ENCODE data around the gene NOL4. TPM values are rescaled to one million over a fixed set of nuclear protein-coding genes. Genes with fewer than 3 reads are reported as not detected.
"Not testable (repeated sequence)": the region's sequence is repeated elsewhere in the genome, so short reads cannot be mapped to it uniquely, and the experiment has no call there.

NOL4 gene, protein sequence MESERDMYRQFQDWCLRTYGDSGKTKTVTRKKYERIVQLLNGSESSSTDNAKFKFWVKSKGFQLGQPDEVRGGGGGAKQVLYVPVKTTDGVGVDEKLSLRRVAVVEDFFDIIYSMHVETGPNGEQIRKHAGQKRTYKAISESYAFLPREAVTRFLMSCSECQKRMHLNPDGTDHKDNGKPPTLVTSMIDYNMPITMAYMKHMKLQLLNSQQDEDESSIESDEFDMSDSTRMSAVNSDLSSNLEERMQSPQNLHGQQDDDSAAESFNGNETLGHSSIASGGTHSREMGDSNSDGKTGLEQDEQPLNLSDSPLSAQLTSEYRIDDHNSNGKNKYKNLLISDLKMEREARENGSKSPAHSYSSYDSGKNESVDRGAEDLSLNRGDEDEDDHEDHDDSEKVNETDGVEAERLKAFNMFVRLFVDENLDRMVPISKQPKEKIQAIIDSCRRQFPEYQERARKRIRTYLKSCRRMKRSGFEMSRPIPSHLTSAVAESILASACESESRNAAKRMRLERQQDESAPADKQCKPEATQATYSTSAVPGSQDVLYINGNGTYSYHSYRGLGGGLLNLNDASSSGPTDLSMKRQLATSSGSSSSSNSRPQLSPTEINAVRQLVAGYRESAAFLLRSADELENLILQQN
- not detected for total RNA-seq

GRCh38 chr18:34224423-34225217 is at the start of gene NOL4:
NOL4 (minus strand) TSS chr18:34224913; CDS start chr18:34223253, 1,660 bp downstream.
- H3K27me3 Mint-ChIP-seq, result peaks cover 37% of the 10 kb centered on the region
- intact Hi-C loops (cut with DNase I, micrococcal nuclease), result no loop called here
- CTCF ChIA-PET, result no interaction called here
- no peak within 1 kb of the TSS for H3K4me3 Mint-ChIP-seq
- no peaks in the 10 kb centered on the region for H3K36me3 Mint-ChIP-seq (ENCODE audit: low read depth)
- peaks cover 2% of the 10 kb centered on the region for H3K4me1 Mint-ChIP-seq
- H3K9me3 Mint-ChIP-seq (ENCODE audit: low read depth), result peaks cover 6% of the 10 kb centered on the region
- POLR2A ChIA-PET, result no interaction called here
- no peak within 1 kb of the TSS for H3K27ac Mint-ChIP-seq
- DNase-seq (peak; percentile 16), ATAC-seq (no peak)

- intact Hi-C loops (cut with DNase I, micrococcal nuclease); H3K4me3 Mint-ChIP-seq; H3K27me3 Mint-ChIP-seq; DNase-seq; ATAC-seq; H3K36me3 Mint-ChIP-seq (ENCODE audit: low read depth); H3K27ac Mint-ChIP-seq; H3K4me1 Mint-ChIP-seq; CTCF ChIA-PET; POLR2A ChIA-PET: not testable (repeated sequence)
- H3K9me3 Mint-ChIP-seq (ENCODE audit: low read depth), result peaks cover 15% of the 10 kb centered on the region
These were observed 41.3 kb upstream of the NOL4 start for GRCh38 chr18:34266029-34266428.

DNA sequence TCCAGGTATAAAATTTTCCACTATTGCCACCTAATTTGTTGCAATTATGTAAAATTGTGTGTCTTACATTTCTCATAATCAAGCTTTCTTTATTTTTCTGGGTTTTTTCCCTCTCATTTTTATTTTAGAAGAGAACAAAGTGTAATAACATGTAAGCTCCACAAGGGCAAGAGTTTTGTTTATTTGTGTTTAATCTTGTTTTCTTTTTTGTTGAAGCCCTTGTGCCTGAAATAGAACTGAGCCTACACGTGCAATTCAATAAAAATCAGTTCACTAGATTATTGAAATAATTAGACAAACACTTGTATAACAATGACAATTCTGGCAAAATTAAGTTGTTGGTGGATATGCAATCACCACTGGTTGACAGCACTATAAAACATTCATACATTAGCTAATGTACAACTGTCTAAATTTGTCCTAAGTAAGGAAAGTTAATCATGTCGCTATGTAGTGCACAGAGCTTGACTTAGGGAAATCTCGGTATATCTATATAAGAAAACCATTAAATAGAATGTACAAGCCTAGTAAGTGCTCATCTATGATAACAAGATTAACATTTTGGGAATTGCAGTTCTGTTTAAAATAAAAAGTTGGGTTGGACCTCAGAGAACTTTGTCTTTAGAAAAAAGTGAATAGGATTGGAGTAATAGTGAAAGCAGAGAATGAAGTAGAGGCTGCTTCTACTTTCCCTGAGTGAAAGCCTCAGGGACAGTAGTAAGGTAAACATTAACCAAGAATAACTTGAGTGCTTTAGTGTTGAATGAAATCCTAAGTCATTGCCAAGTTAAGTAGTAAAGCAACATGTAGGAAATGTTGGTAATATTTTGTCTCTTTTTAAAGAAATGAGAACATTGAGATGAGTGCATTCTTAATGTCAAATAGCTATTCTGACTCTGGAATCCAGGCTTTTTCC is 37.4 kb upstream of the NOL4 start:
- intact Hi-C loops (cut with DNase I, micrococcal nuclease), result no loop called here
- H3K27me3 Mint-ChIP-seq, result no peaks in the 10 kb centered on the region
- no peak overlapping the region for H3K4me3 Mint-ChIP-seq
- no peak for ATAC-seq
- H3K36me3 Mint-ChIP-seq (ENCODE audit: low read depth), result no peaks in the 10 kb centered on the region
- DNase-seq, result no peak
- CTCF ChIA-PET, result no interaction called here
- no peaks in the 10 kb centered on the region for H3K4me1 Mint-ChIP-seq
- peaks cover 14% of the 10 kb centered on the region for H3K9me3 Mint-ChIP-seq (ENCODE audit: low read depth)
- POLR2A ChIA-PET, result no interaction called here
- H3K27ac Mint-ChIP-seq, result no peak overlapping the region

DNA sequence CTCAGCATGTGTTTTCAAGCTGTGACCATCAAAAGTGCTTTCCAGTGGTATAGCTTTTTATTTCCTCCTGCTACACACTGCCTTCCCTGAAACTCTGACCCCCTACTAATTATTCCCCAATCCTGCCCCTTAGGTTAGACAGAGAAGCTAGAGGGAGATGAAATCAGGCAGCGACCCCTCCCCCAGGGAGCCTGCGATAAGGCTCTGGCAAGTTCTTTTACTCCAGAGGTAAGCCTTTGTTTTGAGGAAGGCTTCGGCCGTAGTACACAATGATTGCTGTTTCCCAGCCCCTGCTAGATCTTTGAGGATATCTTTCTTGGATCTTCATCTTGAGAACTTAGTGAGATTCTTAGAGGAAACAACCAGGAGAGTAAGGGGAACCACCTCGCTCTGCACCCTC is 33.5 kb upstream of the NOL4 start:
- no peak overlapping the region for H3K27ac Mint-ChIP-seq
- H3K36me3 Mint-ChIP-seq (ENCODE audit: low read depth), result no peaks in the 10 kb centered on the region
- POLR2A ChIA-PET, result interaction anchor here (0.7 kb wide), 1 partner anchor 21 kb away, joined by 4 read pairs; no protein-coding TSS in a partner anchor
- H3K4me1 Mint-ChIP-seq, result no peaks in the 10 kb centered on the region
- DNase-seq (no peak), ATAC-seq (no peak)
- H3K27me3 Mint-ChIP-seq, result no peaks in the 10 kb centered on the region
- intact Hi-C loops (cut with DNase I, micrococcal nuclease), result no loop called here
- no peak overlapping the region for H3K4me3 Mint-ChIP-seq
- CTCF ChIA-PET, result no interaction called here
- peaks cover 8% of the 10 kb centered on the region for H3K9me3 Mint-ChIP-seq (ENCODE audit: low read depth)

DNA sequence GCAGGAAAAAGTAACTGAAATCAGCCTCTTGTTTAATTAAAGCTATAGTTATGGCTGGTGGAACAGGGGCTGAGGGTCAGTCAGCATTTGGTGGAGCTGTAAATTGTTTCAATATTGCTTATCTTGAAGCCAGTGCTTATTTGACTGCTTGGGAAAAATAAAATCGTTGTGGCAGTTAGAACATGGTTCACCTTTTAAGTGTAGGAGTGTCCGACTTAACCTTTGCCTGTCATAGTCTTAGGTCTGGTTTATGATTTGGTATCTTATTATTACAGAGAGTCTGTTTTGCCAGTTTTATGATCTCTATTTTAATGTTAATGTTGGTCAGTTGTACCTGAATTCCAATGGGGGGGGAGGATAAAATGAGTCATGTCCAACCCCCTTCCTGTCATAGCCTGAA is 27.2 kb upstream of the NOL4 start:
- Mint-ChIP-seq H3K9me3 (ENCODE audit: low read depth) (peaks cover 6% of the 10 kb centered on the region), H3K27ac (no peak overlapping the region), H3K27me3 (no peaks in the 10 kb centered on the region), H3K4me3 (no peak overlapping the region), H3K36me3 (ENCODE audit: low read depth) (no peaks in the 10 kb centered on the region), H3K4me1 (no peaks in the 10 kb centered on the region)
- ChIA-PET CTCF (no interaction called here), POLR2A (no interaction called here)
- DNase-seq, result no peak
- intact Hi-C loops (cut with DNase I, micrococcal nuclease), result no loop called here
- no peak for ATAC-seq

GRCh38 chr18:34248727-34249126 is 24.0 kb upstream of the NOL4 start:
- intact Hi-C loops (cut with DNase I, micrococcal nuclease), result loop anchor here in 1 of 2 experiments (10.0 kb wide), 1 partner anchor 56 kb away; no protein-coding TSS in a partner anchor
- DNase-seq, result no peak
- Mint-ChIP-seq H3K9me3 (ENCODE audit: low read depth) (peaks cover 4% of the 10 kb centered on the region), H3K27ac (no peak overlapping the region), H3K4me1 (no peaks in the 10 kb centered on the region), H3K36me3 (ENCODE audit: low read depth) (no peaks in the 10 kb centered on the region), H3K27me3 (no peaks in the 10 kb centered on the region), H3K4me3 (no peak overlapping the region)
- ChIA-PET POLR2A (no interaction called here), CTCF (no interaction called here)
- ATAC-seq, result no peak

GRCh38 chr18:34242739-34243138 is 18.0 kb upstream of the NOL4 start:
- H3K9me3 Mint-ChIP-seq (ENCODE audit: low read depth), result peaks cover 7% of the 10 kb centered on the region
- intact Hi-C loops (cut with DNase I, micrococcal nuclease), result loop anchor here in 1 of 2 experiments (10.0 kb wide), 1 partner anchor 62 kb away; no protein-coding TSS in a partner anchor
- no peaks in the 10 kb centered on the region for H3K36me3 Mint-ChIP-seq (ENCODE audit: low read depth)
- no peaks in the 10 kb centered on the region for H3K4me1 Mint-ChIP-seq
- DNase-seq (no peak), ATAC-seq (no peak)
- H3K27me3 Mint-ChIP-seq, result no peaks in the 10 kb centered on the region
- ChIA-PET CTCF (interaction anchor here (0.7 kb wide), 1 partner anchor 44 kb away, joined by 3 read pairs; no protein-coding TSS in a partner anchor), POLR2A (no interaction called here)
- no peak overlapping the region for H3K4me3 Mint-ChIP-seq
- no peak overlapping the region for H3K27ac Mint-ChIP-seq

DNA sequence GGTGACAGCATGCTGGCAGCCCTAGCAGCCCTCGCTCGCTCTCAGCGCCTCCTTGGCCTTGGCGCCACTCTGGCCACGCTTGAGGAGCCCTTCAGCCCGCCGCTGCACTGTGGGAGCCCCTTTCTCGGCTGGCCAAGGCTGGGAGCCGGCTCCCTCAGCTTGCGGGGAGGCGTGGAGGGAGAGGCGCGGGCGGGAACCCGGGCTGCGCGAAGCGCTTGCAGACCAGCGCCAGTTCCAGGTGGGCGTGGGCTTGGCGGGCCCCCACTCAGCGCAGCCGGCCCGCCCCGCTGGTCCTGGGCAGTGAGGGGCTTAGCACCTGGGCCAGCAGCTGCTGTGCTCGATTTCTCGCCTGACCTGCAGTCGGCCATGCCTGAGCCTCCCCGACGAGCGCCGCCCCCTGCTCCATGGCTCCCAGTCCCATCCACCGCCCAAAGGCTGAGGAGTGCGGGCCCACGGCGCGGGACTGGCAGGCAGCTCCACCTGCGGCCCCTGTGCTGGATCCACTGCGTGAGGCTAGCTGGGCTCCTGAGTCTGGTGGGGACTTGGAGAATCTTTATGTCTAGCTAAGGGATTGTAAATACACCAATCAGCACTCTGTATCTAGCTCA is 9.2 kb upstream of the NOL4 start:
- ATAC-seq; H3K36me3 Mint-ChIP-seq (ENCODE audit: low read depth); H3K27ac Mint-ChIP-seq; intact Hi-C loops (cut with DNase I, micrococcal nuclease); H3K9me3 Mint-ChIP-seq (ENCODE audit: low read depth); H3K27me3 Mint-ChIP-seq; H3K4me3 Mint-ChIP-seq; H3K4me1 Mint-ChIP-seq; DNase-seq; CTCF ChIA-PET: not testable (repeated sequence)
- POLR2A ChIA-PET, result interaction anchor here (0.5 kb wide), 1 partner anchor 38 kb away, joined by 4 read pairs; no protein-coding TSS in a partner anchor

GRCh38 chr18:34225218-34225553 is 473 bp upstream of the NOL4 start:
- Mint-ChIP-seq H3K4me3 (no peak overlapping the region), H3K9me3 (ENCODE audit: low read depth) (peaks cover 6% of the 10 kb centered on the region), H3K4me1 (peaks cover 2% of the 10 kb centered on the region), H3K36me3 (ENCODE audit: low read depth) (no peaks in the 10 kb centered on the region), H3K27ac (no peak overlapping the region), H3K27me3 (peaks cover 32% of the 10 kb centered on the region)
- ATAC-seq (no peak), DNase-seq (no peak)
- CTCF ChIA-PET, result no interaction called here
- intact Hi-C loops (cut with DNase I, micrococcal nuclease), result no loop called here
- POLR2A ChIA-PET, result no interaction called here

DNA sequence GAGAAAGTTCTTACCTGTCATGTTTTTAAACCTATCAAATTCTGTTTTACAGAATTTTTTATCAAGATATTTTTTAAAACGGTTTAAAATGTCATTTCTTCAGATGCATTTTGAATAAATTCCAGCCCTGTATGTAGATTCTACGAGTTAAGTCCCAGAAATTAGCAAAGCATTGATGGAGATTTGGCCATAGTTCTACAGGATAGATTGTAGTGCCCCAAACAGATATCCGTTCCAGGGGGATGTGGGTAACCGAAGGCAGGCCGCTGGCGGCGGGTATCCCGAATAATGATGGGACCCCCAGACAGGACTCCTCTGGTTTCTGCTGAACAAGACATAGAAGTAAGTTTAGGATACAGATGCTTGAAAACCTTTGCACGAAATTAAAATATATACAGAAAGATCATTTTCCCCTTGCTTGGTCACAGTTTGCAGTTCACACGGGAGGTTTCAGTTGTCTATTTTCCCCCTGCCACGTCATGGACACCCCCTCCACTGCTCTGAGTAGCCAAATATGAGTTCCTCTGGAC is 755 bp downstream of the NOL4 start:
- Mint-ChIP-seq H3K27ac (no peak overlapping the region), H3K4me1 (peaks cover 2% of the 10 kb centered on the region), H3K36me3 (ENCODE audit: low read depth) (no peaks in the 10 kb centered on the region), H3K4me3 (no peak overlapping the region), H3K9me3 (ENCODE audit: low read depth) (peaks cover 6% of the 10 kb centered on the region), H3K27me3 (peaks cover 37% of the 10 kb centered on the region)
- DNase-seq (no peak), ATAC-seq (no peak)
- CTCF ChIA-PET, result no interaction called here
- intact Hi-C loops (cut with DNase I, micrococcal nuclease), result no loop called here
- POLR2A ChIA-PET, result no interaction called here
